Measurements from ENCODE around the gene LYPD6B. TPM values are rescaled to one million over a fixed set of nuclear protein-coding genes. Genes with fewer than 3 reads are reported as not detected.
A peak's percentile ranks its signal among the peaks of the same experiment; 100 is the strongest.

Gene LYPD6B
- total RNA-seq, 1 experiment from 2014 or later = 2.0 TPM

GRCh38 chr2:149047118-149047517 is 8.6 kb downstream of the LYPD6B start:
- no peak overlapping the region for H3K4me3 ChIP-seq (ENCODE audit: low read length)
- POLR2A ChIA-PET (ENCODE audit: unreplicated experiment) = no interaction called here
- H4K20me1 ChIP-seq (ENCODE audit: low read length) = no peaks in the 10 kb centered on the region
- H3K9ac ChIP-seq (ENCODE audit: low read length) = no peak overlapping the region
- H3K27ac ChIP-seq (ENCODE audit: low read length) = no peak overlapping the region
- no peaks in the 10 kb centered on the region for H3F3A ChIP-seq (ENCODE audit: low read length, unreplicated experiment)
- H3K27me3 ChIP-seq (ENCODE audit: low read length) = peaks cover 32% of the 10 kb centered on the region; the same call in 1 of the 2 replicates
- no peaks in the 10 kb centered on the region for H3K9me3 ChIP-seq (ENCODE audit: low read length)
- H3K4me1 ChIP-seq (ENCODE audit: insufficient read depth, low read length) = no peaks in the 10 kb centered on the region
- CTCF ChIA-PET = no interaction called here
- H3K79me2 ChIP-seq (ENCODE audit: low read length) = no peaks in the 10 kb centered on the region
- H3K36me3 ChIP-seq (ENCODE audit: low read depth, low read length) = no peaks in the 10 kb centered on the region
- no TSS peak for BruUV-seq (replicated peaks)
- H3K9me2 ChIP-seq (replicated peaks; ENCODE audit: low read length) = no peaks in the 10 kb centered on the region
- no peak overlapping the region for H3K4me2 ChIP-seq (ENCODE audit: low read length)
- ATAC-seq = no peak
- intact Hi-C loops (cut with micrococcal nuclease) = no loop called here
- no peak for TF ChIP-seq EZH2phosphoT487 (IDR thresholded peaks at IDR 0.05; ENCODE audit: borderline replicate concordance, low read length)
- TF ChIP-seq EZH2 (IDR thresholded peaks at IDR 0.05; ENCODE audit: low read length, unreplicated experiment) = no peak
- no peak for TF ChIP-seq CTCF (conservative IDR thresholded peaks at IDR 0.05; ENCODE audit: low read depth, low read length)
- H2AFZ ChIP-seq (ENCODE audit: low read length) = no peak overlapping the region
- DNase-seq = no peak

GRCh38 chr2:149049142-149049541 is 10.6 kb downstream of the LYPD6B start:
- POLR2A ChIA-PET (ENCODE audit: unreplicated experiment) = no interaction called here
- no peak overlapping the region for H2AFZ ChIP-seq (ENCODE audit: low read length)
- CTCF ChIA-PET = no interaction called here
- H3F3A ChIP-seq (ENCODE audit: low read length, unreplicated experiment) = no peaks in the 10 kb centered on the region
- peak; percentile 36 for DNase-seq
- H3K9ac ChIP-seq (ENCODE audit: low read length) = no peak overlapping the region
- no peak overlapping the region for H3K27ac ChIP-seq (ENCODE audit: low read length)
- H3K4me3 ChIP-seq (ENCODE audit: low read length) = no peak overlapping the region
- TF ChIP-seq EZH2phosphoT487 (IDR thresholded peaks at IDR 0.05; ENCODE audit: borderline replicate concordance, low read length) = no peak
- no peak for TF ChIP-seq CTCF (conservative IDR thresholded peaks at IDR 0.05; ENCODE audit: low read depth, low read length)
- TF ChIP-seq EZH2 (IDR thresholded peaks at IDR 0.05; ENCODE audit: low read length, unreplicated experiment) = no peak
- H3K4me2 ChIP-seq (ENCODE audit: low read length) = no peak overlapping the region
- no peaks in the 10 kb centered on the region for H3K4me1 ChIP-seq (ENCODE audit: insufficient read depth, low read length)
- no peaks in the 10 kb centered on the region for H3K36me3 ChIP-seq (ENCODE audit: low read depth, low read length)
- no TSS peak for BruUV-seq (replicated peaks)
- H3K9me3 ChIP-seq (ENCODE audit: low read length) = no peaks in the 10 kb centered on the region
- no peaks in the 10 kb centered on the region for H3K9me2 ChIP-seq (replicated peaks; ENCODE audit: low read length)
- no peaks in the 10 kb centered on the region for H3K79me2 ChIP-seq (ENCODE audit: low read length)
- no peak for ATAC-seq
- intact Hi-C loops (cut with micrococcal nuclease) = no loop called here
- H3K27me3 ChIP-seq (ENCODE audit: low read length) = peaks cover 24% of the 10 kb centered on the region; the same call in 1 of the 2 replicates
- no peaks in the 10 kb centered on the region for H4K20me1 ChIP-seq (ENCODE audit: low read length)

GRCh38 chr2:149050188-149050587 is 11.7 kb downstream of the LYPD6B start:
- no peaks in the 10 kb centered on the region for H3K9me2 ChIP-seq (replicated peaks; ENCODE audit: low read length)
- H3K9me3 ChIP-seq (ENCODE audit: low read length) = no peaks in the 10 kb centered on the region
- H3K9ac ChIP-seq (ENCODE audit: low read length) = no peak overlapping the region
- peaks cover 29% of the 10 kb centered on the region; the same call in 1 of the 2 replicates for H3K27me3 ChIP-seq (ENCODE audit: low read length)
- TF ChIP-seq EZH2phosphoT487 (IDR thresholded peaks at IDR 0.05; ENCODE audit: borderline replicate concordance, low read length) = no peak
- no peak for TF ChIP-seq EZH2 (IDR thresholded peaks at IDR 0.05; ENCODE audit: low read length, unreplicated experiment)
- TF ChIP-seq CTCF (conservative IDR thresholded peaks at IDR 0.05; ENCODE audit: low read depth, low read length) = no peak
- ChIA-PET POLR2A (ENCODE audit: unreplicated experiment) (no interaction called here), CTCF (no interaction called here)
- H2AFZ ChIP-seq (ENCODE audit: low read length) = no peak overlapping the region
- no peaks in the 10 kb centered on the region for H4K20me1 ChIP-seq (ENCODE audit: low read length)
- H3K4me1 ChIP-seq (ENCODE audit: insufficient read depth, low read length) = no peaks in the 10 kb centered on the region
- H3K4me2 ChIP-seq (ENCODE audit: low read length) = no peak overlapping the region
- intact Hi-C loops (cut with micrococcal nuclease) = no loop called here
- no peaks in the 10 kb centered on the region for H3F3A ChIP-seq (ENCODE audit: low read length, unreplicated experiment)
- H3K36me3 ChIP-seq (ENCODE audit: low read depth, low read length) = no peaks in the 10 kb centered on the region
- ATAC-seq (no peak), DNase-seq (no peak)
- H3K27ac ChIP-seq (ENCODE audit: low read length) = no peak overlapping the region
- H3K4me3 ChIP-seq (ENCODE audit: low read length) = no peak overlapping the region
- no peaks in the 10 kb centered on the region for H3K79me2 ChIP-seq (ENCODE audit: low read length)
- BruUV-seq (replicated peaks) = no TSS peak

Data from PC-3 (cell line).